GM19452 (cell line): ENCODE measurements around the gene CRYBB3.
"Not testable (repeated sequence)": the region's sequence is repeated elsewhere in the genome, so short reads cannot be mapped to it uniquely, and the experiment has no call there.

Experiments
- ATAC-seq: cut with Tn5 transposase; IDR thresholded peaks from one replicate; pipeline ENCODE4 v1.9.1; 2021; ENCODE audit not compliant: unreplicated experiment

The CRYBB3 gene

DNA sequence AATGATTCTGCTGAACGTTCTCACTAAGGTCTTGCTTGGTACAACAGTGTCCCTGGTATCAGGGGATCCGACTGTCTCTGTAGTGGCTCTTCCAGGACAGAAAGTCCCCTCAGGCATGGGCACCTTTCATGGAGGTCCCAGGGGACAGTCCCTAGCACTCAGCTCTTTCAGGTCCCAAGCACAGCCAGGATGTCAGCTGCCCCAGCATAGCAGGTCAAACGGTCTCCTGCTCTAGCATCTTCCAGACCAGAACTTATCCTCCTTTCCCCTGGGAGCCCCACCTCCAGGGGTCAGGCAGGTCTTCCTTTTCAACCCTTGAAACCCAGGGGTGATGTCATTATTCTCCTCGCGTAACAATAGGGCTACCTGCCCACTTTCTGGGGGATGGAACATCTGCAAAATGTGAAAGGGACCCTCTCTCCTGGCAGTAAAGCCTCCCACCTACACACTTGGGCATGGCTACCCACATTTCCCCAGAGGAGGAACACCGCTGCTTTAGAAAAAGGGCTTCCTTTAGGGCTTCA, 24.7 kb upstream of the CRYBB3 start:
- ATAC-seq: no peak

DNA sequence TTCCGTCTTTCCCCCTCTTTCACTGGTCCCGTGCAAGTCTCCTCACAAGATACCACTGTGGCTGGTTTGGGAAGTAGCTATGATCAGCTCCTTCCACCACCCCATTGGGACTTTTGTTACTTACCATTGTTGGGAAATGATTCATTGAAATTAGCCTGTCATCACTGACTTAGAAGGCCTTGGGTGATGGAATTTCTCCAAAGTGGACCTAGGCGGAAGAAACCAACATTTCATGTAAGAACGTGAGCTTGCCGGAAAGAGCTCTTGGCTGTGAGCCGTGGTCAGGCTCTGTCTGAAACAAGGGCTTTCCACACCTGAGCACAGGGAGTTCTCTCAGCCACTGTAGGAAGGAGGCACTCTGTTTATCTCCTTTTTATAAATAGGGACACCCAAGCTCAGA, 23.5 kb upstream of the CRYBB3 start:
- no peak for ATAC-seq

DNA sequence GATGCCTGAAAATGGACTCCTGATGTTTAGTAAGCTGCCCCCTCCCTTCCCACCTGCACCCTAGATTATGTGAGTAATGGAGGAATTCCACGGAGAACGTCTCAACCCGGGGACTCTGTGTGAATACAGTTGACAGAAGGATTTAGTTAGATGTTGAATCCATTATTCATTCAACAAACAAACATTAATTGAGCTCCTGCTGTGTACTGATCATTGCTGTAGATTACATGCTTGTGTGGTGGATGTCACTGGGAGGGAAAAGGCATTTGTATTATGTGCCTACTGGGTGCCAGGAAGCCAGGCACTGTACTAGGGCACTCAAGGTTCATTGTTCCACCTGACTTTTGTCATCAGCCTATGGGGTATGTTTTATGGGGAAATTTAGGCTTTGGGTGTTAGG, 22.9 kb upstream of the CRYBB3 start:
- no peak for ATAC-seq

DNA sequence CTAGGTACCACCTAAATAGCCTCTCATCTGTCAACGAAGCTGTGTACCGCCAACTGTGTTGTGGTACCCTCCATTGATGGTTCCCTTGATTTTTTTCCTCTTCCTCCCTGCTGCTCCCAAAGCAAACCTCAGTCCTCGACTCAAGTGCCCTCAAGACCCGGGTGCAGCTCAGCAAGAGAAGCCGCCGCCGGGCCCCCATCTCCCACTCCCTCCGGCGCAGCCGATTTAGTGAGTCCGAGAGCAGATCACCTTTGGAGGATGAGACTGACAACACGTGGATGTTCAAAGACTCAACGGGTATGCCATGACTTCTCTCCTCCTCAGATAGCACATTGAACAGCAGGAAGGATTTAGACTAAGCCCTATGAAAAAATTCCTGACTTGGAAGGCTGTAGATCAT, 22.4 kb upstream of the CRYBB3 start:
- ATAC-seq: no peak

DNA sequence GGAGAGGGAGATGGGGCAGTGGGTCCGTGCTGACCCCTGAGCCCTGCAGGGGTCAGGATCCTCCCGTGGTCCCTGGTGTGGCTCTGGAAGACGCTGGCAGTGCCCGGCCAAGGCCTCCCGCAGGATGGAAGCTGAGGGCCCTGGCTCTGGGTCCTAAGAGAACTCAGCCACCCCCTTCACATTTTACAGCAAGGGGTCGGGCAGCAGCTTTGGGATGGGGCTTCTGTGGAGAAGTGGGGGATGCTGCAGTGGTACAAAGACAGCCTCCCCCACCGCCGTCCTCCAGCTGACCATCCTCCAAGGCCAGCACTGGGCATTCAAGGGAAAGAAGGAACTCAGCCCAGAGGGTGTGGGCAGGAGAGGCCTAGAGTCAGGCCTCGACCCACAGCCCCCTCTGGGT, 21.8 kb upstream of the CRYBB3 start:
- no peak for ATAC-seq

DNA sequence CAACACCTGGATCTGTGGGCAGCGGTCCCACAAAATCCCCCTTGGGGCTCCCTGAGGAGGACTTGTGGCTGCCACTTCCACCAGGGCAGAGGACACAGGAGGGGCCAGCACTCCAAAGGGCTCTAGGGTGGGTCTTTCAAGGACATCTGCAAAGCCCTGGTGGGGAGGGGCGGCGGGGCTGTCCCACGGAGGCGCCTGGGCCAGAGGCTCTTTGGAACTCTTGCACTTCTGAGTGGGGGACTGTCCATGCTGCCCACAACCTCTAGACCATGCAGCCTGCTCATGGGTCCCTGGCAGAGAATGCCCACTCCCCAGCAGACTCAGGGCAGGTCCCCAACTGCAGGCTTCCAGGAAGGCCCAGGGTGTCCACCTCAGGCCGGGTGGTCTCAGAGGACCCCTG, 21.3 kb upstream of the CRYBB3 start:
- ATAC-seq: not testable (repeated sequence)

DNA sequence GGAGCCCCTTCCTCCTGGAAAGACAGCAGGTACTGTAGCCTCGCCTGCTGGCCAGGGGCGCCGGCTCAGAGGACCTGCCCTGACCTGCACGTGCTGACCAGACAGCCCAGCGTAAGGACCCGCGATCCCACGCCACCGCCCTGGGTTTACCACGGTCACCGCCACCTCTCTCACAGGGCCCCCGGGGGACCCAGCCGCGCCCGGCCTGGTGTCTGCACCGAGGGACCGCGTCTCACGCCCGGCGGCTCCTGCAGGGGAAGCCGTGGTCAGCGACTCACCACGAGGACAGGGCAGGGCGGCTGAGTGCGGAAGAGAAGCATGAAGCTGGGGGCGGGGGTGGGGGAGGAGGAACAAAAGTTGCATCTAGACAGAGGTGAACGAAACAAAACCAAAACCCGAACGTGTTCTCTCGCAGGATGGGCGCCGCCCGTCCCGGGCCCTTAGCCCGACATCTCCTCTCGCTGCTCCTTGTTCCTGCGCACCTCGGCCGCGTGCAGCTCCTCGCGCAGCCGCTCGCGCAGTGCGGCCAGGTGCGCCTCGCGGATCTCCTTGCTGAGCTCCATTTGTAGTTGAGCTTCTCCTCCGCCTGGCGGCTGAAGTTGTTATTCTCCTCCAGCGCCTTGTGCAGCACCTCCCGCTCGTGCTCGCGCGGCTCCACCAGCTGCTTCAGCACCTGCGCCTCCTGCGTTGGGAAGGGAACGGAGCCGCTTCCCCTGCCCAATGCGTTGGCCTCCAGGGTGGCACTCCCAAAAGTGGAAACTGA, 20.6 kb upstream of the CRYBB3 start:
- ATAC-seq: not testable (repeated sequence)

DNA sequence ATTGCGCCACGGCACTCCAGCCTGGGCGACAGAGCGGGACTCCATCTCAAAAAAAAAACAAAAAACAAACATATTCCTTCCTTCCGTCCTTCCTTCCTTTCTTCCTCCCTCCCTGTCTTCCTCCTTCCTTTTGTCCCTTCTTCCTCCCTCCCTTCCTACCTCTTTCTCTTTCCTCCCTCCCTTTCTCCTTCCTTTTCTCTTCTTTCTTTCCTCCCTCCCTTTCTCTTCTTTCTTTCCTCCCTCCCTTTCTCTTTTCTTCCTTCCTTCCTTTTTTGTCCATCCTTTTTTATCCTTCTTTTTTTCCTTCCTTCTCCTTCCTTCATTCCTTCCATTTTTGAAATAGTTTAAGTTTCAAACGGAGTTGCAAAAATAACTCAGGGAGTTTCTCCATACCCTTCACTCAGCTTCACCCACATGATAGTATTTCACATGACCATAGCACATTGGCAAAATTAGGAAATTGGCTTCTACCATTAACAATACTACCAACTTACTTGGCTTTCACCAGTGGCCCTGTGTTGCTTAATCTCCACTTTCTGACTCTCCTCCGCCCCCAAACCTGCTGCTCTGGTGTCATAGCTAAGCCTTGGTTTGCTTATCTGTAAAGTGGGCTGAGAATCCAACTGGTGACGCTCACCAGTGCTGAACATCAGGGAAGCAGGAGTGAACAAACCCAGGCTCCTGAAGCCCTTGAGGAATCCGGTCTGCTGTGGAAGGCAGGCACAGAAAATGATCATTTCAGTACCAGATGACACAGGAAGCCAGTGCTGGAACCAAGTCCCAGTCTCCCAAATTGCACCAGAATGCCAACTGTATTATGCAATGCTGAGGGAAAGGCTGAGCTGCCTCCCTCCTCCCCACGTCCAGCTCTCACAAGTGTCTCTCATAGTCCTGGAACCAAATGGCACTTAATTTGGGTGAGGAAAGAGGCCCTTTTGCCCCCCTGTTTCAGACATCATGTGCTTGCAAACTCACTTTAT, 17.2 kb upstream of the CRYBB3 start:
- no peak for ATAC-seq

DNA sequence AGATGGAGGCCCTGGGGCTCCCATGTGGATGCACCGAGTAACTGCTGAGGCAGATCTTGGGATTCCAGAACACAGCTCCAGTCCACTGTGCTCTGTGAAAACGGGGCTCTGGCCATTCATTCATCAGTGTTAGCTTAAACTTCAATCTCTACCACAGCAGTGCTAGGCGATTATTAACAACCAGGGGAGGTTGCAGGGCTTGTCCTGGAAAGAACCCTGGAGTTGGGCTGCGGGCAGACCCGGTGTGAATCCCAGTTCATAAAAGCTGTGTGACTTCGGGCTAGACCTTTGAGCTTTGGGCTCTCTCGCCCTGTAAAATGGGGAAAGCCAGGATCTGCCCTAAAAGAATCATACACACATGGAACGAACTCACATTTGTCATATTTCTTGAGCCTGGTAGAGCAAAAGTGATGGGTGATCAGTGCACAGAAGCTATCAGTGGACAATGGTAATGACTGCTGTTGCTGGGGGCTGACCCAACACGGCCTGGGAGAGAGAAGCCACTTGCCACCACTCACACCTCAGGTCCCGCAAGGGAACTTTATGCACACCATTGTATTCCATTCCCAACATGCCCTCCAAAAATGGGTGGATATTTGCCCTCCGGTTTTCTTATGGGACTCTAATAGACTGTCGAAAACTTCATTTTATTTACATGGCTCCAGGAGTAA, 15.6 kb upstream of the CRYBB3 start:
- no peak for ATAC-seq

DNA sequence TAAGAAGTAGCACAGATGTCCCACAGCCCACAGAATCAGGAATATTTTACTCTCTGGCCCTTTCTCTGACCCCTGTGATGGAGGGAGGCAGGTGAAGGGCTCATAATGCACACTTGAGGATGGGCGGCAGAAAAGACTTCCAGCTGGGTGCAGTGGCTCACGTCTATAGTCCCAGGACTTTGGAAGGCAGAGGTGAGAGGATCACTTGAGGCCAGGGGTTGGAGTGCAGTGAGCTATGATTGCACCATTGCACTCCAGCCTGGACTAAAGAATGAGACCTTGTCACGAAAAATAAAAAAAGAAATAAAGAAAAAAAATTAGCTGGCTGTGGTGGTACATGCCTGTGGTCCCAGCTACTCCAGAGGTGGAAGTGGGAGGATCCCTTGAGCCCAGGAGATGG, 13.5 kb upstream of the CRYBB3 start:
- ATAC-seq: no peak

DNA sequence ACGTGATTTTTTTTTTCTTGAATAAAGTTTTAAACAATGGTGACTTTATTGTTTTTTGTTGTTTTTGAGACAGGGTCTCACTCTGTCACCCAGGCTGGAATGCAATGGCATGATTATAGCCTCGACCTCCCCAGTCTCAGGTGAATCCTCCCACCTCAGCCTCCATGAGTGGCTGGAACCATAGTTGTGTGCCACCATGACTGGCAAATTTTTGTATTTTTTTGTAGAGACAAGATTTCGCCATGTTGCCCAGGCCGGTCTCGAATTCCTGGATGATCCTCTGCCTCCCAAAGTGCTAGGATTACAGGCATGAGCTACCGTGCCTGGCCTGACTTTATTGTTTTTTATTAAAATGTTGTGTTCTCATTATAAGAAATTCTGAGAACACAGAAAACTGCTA, 12.2 kb upstream of the CRYBB3 start:
- no peak for ATAC-seq

DNA sequence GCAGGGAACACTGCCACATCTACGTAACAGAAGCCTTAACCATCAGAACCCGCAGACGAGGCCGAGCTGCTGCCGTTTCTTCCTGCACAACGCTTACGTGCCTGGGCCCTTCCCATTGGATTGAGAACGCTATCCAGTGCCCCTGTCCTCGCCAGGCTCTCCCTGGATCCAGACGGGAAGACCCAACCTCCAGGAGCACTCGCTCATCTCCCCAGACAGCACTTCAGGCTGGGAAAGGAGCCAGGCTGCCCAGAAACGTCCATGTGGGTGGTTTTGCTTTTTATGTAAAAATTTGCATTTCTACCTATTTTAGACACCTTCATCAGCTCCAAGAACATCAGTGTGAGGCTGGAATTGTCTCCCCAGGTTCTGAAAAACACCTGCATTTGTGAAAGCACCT, 7.3 kb upstream of the CRYBB3 start:
- ATAC-seq: no peak

DNA sequence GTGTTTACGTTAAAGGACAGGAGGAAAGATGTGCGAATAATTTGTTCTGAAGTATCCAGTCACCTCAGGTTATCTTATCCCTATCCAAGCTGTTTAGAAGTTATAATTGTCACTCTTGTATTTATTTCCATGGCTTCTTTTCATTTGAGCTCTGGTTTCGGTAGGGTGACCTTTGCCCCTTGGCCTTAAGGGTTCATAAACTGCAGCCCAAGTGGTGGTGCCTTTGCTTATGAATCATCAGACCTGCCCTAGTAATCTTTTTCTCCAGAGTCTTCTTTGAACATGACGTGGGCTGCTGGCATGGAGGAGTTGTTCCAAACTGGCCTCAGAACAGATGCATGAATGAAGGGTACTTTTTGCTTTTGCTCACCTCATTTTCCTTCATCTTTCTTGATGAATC, 6.5 kb upstream of the CRYBB3 start:
- no peak for ATAC-seq

DNA sequence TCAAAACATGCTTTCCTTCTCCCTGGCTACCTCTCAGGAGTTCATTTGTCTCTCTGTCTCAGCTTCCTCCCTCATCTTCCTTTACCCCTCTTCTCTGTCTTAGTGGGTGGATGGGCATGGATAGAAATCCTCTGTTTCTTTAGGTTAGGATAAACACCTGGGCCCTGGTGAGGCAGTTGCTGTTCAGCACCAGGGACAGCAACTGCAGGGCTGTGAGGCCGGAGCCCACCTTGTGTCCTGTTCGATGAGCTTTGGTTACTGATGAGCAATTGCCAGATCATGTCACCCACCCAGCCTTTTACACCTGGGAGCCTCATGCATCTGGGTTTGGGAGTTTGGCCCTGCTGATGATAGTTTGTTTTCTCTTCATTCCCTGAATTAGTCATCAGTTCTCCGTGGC, 6.1 kb upstream of the CRYBB3 start:
- no peak for ATAC-seq

DNA sequence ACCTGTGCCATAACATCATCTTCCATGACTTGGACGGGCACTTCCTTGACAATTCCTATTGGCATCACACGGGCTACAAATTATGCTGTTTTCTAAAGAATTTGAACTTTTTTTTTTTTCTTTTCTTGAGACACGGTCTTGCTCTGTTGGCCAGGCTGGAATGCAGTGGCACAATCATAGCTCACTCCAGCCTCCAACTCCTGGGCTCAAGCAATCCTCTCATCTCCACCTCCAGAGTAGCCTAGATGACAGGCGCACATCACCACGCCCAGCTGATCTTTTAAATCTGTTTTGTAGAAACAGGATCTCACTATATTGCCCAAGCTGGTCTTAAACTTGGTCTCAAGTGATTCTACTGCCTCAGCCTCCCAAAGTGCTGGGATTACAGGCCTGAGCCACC, 3.3 kb upstream of the CRYBB3 start:
- ATAC-seq: no peak

DNA sequence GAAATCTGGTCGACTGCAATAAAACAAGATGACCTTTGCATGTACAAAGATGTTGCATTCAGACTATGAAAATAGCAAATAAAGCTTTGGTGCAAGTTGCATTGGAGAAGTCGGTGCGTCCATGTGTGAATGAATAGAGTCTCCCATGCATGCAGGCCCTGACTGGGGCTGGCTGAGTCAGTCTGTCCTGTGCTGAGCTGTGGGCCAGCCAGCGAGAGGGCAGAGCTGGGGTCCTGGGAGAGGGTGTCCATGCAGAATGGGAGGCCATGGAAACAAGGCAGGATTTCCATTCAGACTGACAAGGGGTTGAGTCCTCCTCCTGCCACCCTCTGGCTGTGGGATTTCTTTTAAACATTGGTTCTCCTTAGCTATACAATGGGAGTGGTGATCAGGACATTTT, 2.3 kb upstream of the CRYBB3 start:
- ATAC-seq: no peak

DNA sequence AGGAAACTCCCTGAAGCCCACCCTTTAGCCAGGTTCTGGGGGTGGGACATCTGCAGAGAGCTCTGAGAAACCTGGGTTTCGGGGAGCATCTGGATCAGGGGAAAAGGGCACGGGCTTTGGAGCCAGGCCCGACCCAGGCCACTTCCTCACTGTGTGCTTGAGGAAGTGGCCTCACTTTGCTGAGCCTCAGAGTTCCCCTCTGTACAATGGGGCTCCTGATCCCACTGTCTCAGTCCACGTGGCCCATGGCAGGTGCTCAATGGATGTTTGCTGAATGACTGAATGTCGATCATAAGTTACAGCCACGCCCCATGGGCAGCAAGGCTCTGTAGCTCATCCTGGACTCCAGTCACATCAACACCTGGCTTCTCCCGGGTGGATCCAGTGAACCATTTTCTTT, 1.3 kb downstream of the CRYBB3 start:
- no peak for ATAC-seq

DNA sequence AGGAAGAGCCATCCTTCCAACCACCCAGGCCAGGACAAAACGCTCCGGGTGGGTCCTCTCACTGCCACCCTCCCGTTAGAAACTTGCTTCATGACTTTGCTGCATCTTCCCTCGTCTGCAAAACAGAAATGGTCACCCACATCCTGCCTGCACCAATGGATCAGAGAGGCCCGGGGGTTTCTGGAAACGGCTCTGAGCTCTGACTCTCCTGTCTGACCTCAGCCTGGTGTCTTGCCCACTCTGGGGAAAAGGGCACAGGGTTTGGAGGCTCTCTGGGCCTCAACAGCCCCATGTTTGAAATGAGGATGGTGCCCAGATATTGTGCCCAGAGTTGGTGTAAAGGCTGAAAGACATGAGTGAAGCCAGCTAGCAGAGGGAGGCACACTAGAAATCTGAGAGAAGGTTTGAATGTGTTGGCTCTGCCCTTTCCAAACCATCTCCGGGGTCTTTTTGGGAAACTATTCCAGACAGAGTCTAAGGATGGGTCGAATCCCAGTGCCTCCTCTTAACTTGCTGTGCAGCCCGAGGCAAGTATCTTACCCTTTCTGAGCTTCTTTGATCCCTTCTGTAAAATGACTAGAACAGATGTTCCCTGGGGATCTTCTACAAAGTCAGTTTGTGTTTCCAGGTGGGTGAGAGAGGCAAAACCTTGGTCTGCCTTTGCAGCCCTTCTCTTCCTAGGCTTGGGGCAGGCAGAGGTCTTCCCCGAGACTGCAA, 2.1 kb downstream of the CRYBB3 start:
- ATAC-seq: no peak

DNA sequence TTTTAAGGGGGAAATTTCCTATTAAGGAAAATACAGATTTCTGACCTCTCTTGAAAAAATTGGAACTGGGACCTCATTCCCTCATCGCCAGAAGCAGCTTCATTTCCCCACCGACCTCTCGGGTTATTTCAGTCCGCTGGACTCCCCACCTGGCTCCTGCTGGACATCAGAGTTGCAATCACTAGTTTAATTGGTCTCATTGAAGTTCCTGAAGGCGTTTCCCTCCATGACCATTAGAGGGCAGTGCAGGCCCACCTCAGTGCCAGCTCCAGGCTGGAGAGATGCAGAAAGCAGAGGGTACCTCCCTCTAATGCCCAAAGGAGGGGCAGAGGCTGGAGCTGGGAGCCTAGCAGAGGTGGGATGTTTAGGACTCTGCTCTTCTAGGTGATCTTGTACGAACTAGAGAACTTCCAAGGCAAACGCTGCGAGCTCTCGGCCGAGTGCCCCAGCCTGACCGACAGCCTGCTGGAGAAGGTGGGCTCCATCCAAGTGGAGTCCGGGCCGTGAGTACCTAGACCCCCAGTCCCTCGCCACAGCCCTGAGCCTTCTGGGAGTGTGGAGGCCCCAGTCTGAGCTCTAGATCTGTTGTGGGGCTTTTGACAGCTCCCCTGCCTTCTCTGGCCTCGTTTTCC, 2.7 kb downstream of the CRYBB3 start:
- ATAC-seq: no peak

DNA sequence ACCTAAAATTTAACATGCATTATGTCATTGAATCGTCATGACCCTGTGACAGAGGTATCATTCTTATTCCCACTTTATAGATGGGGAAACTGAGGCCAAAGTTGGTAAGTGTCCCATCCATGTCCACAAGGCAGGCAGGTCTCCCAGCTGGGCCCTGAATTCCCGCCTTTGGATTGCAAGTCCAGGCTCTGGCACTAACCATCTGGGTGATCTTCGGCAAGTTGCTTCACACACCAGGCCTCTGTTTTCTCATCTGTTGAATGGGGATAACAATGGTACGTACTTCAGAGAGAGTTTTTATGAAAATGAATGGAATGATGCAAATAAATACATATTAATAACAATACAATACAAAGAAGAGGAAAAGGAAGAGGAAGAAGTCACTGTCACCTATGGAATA, 3.4 kb downstream of the CRYBB3 start:
- ATAC-seq: no peak
